Hematopoietic multipotent progenitor cell treated with erythropoietin and hydrocortisone succinate and interleukin-3 and kit ligand, for 17 days (in vitro differentiated cells): ENCODE data around the gene SELPLG.
"Not testable (repeated sequence)": the region's sequence is repeated elsewhere in the genome, so short reads cannot be mapped to it uniquely, and the experiment has no call there.

Source experiments
- DNase-seq: peaks from one replicate; pipeline ENCODE4 v3.0.0-alpha.2; 2015; ENCODE audit warnings: low spot score

The SELPLG gene

DNA sequence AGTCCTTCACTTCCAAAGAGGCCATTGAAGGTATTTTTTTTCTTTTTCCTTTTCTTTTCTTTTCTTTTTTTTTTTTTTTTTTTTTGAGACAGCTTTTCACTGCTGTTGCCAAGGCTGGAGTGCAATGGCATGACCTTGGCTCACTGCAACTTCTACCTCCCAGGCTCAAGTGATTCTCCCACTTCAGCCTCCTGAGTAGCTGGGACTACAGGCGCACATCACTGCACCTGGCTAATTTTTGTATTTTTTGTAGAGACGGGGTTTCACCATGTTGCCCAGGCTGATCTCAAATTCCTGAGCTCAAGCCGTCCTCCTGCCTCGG is 14.8 kb downstream of the SELPLG start:
- not testable (repeated sequence) for DNase-seq

DNA sequence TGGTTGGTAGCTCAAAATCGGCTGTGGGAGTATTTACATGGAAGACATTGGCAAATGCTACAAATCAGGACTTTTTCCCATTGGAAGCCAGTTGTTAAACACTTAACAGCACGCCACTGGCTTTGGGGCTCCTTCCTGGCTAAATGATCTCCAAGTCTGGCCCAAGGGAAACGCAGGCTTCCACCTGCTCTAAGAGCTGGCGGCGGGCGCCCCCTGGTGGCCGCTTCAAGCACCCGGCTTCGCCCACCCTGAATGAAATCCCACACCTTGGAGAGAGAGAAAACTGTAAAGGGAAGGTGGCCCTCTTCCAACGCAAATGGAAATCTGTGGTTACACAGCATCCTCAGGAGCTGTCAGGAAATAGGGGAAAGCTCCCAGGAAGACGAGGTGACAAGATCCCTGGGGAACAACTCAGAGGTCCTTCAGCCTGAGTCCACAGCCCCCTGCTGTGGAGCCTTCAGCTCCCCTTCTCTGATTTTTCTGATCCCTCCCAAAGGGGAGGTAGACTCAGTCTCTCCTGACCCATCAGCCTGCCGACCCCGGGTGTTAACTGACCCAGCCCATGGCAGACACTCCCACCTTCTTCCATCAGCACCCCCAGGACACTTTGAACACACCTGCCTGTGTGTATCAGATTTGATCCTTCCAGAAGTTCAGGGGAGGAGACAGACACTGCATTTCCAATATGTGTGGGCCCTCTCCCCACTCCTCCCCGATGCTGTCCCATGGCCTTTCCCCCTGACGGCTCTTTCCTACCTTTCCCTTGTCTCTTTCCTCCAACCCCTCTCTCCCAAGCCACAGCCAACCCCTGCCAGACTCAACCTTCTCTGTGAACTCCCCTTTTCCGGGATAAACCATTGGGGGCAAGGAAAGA is 15.4 kb downstream of the SELPLG start:
- DNase-seq, result peak; percentile 91

DNA sequence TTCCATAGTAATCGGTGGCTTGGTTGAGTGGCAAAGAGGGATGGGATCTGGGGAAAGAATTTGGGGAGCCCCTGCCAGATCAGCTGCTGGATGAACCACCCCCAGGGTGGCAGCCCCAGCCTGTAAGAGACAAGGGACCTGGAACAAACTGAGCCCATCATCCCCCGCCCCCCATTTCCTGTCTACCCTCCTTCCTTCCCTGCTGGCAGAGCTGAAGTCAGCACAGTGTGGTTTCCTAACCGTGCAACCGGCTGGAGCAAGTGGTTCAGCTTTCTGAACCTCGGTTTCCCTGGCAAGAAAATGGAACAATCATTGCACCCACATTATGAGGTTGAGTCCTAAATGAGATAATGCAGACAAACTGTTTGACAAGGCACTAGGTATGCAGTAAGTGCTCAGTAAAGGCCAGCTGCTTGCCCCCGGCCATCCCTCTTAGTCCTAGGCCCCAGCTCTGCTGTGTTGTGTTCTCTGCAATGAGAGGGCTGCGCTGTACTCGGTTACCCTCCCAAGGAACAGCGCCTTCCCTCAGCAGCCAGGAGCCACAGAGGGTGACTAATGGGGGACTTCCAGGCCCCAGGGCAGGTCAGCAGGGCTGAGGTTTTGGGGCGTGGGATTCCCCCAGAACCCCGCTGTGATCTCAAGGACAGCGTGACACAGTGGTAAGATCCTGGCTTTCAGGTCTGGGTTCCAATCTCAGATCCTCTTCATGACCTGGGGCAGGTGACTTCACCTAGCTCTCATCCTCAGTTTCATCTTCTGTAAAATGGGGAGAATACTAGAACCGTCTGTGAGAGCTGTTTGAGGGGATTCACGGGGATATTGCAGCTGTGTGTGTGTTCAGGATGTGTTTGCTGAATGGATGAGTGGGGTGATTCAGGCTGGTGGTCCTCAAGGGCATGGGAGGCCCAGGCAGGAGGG is 16.5 kb downstream of the SELPLG start:
- no peak for DNase-seq

GRCh38 chr12:108616359-108616758 is 17.3 kb downstream of the SELPLG start:
- DNase-seq, result no peak

DNA sequence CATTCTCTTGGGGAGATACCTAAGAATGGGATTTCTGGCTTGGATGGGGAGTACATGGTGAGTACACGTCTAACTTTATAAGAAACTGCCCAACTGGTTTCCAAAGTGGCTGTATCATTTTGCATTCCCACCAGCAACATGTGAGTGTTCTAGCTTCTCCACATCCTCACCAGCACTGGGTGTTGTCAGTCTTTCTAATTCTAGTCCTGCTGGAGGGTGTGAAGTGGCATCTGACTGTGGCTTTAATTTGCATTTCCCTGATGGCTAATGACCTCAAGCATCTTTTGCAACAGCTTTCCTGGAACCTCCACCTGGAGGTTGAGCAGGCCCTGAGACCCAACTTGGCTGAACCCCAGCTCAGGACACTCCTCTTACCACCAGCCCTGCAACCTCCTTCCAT is 17.8 kb downstream of the SELPLG start:
- DNase-seq, result no peak

DNA sequence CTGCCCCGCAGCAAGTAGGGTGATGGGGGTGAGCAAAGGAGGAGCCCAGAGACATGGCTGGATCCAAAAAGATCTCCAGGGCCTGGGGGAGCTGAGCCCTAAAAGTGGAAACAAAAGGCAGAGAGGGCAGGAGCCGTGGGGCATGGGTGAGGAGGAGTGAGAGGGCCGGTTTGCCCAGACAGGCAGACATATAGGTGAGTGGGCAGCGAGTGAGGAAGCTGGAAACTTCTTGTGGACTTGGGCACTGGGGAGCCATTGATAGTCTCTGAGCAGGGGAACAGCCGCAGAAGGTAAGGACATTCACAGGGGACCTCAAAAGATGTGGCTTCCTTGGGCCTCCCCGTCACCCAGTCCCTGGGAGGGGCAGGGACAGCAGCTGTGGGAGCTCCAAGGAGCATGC is 19.1 kb downstream of the SELPLG start:
- DNase-seq, result no peak

DNA sequence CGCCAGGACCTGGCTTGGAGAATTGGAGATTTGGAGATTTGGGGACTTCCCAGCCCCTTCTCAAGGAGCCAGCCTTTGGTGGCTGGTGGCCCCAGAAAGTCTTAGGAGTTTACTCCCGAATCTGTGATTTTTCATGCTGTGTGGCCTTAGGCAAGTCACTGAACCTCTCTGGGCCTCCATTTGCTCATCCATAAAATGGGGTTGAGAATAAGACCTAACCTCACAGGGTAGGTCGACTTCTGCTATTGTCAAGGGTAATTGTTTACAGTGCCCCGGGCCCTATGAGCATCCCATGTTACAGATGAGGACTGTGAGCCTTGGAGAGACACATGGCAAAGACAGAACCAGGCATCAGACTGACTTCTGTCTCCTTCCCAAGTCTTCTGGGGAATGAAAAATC is 19.7 kb downstream of the SELPLG start:
- DNase-seq, result no peak

DNA sequence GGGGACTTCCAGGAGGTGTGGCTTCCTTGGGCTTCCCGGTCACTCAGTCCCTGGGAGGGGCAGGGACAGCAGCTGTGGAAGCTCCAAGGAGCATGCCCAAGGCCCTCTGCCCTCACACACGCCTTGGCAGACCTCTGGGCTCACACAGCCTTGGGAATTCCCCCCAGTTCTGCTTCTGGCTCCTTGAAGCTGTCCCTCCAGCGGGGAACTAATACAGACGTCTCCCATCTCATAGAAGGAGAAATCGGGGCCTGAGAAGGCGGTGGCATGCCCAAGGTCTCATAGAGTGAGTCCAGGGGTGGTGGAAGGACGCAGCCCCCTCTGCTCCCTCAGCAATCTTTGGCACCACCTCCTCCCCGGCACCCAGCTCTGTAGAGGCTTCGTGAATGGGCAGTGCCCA is 20.1 kb downstream of the SELPLG start:
- no peak for DNase-seq

- DNase-seq, result no peak
Observed at GRCh38 chr12:108612788-108613282, 20.9 kb downstream of the SELPLG start.

- DNase-seq, result peak; percentile 67
Observed at GRCh38 chr12:108611884-108612415, 21.7 kb downstream of the SELPLG start.

GRCh38 chr12:108610856-108611605 is 22.7 kb downstream of the SELPLG start:
- DNase-seq, result no peak

DNA sequence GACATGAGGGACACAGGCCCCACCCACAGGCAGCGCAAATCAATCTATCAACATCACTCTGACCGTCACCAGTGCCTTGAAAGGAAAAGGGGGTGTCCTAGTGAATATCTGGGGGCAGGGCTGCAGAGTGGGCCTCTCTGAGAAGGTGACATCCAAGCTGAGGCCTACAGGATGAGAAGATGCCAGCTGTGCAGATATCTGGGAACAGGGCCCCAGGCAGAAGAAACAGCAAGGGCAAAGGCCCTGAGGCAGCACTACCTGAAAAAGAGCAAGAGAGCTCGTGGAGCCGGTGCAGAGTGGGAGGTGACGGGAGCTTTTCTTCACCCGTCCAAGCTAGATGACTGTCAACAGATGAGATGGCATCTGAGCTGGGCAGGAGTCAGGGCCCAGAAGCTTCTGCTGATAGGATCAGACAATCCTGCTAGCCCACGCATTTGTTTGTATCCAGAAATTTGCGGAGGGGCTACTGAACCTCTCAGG is 23.3 kb downstream of the SELPLG start:
- no peak for DNase-seq

DNA sequence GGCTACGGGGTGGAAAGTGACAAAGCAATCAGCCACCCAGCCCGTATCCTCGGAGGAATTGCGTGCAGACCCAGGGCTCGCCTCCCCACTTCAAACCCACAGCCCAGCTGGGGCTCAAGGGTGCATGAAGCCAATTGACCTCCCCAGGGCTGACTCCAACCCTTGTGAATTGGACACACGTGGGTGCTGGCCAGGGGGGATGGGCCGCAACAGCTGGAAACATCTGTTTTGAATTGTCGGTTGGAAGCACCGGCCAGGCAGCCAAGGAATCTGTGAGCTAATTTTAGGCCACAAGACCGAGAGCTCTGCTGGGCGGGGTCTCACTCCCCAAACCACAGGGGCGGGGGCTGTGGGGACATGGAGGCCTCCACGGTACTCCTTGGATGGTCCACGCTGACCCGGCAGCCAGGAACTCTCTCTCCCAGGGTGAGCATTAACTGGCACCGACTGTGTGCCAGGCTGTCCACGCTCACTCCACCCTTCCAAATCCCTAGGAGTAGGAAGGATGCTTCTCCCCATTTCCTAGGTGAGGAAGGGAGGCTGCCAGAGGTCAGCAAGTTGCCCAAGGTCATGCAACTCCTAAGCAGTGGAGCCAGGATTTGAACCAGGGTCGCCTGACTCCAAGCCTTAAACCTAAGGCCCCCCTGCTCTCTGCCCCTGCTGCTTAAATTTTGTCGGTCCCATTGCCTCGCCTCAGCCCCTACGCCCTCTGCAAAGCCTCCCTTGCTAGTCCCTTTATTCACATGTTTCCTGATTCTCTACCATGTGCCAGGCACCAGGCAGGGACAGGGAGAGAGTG is 24.0 kb downstream of the SELPLG start:
- DNase-seq, result no peak

GRCh38 chr12:108608616-108609015 is 25.1 kb downstream of the SELPLG start:
- no peak for DNase-seq

GRCh38 chr12:108607981-108608600 is 25.6 kb downstream of the SELPLG start:
- DNase-seq, result no peak

GRCh38 chr12:108606492-108606891 is 27.2 kb downstream of the SELPLG start:
- no peak for DNase-seq

- no peak for DNase-seq
Observed at GRCh38 chr12:108605690-108606406, 27.8 kb downstream of the SELPLG start.

GRCh38 chr12:108605000-108605689 is 28.5 kb downstream of the SELPLG start:
- no peak for DNase-seq
